Stomach (tissue), 4 donors: ENCODE measurements around the gene CAMKK1.

Source experiments
- EP300 ChIP-seq: sonication (generic); formaldehyde crosslinking; IDR thresholded peaks from one replicate; pipeline ENCODE4 v1.6.1; 2017; ENCODE audit warnings: antibody characterized with exemption
- POLR2A ChIP-seq, 4 donors: fragments of 450-650 bp; IDR thresholded peaks; one replicate each; pipeline ENCODE4 v1.6.1; 2016; ENCODE audit warnings: antibody characterized with exemption in 4 of 4, control low read depth in 2 of 4, mild to moderate bottlenecking in 1 of 4, moderate library complexity in 1 of 4
- TF ChIP-seq, protein P1 (sequence below), 7 experiments: fragments of 450-650 bp in 4 of 7; fragments of 200-600 bp in 3 of 7; sonication (generic) in 3 of 7; IDR thresholded peaks; one replicate each; pipeline ENCODE4 v1.5.1; 2016 to 2019; ENCODE audit warnings: antibody characterized with exemption in 7 of 7, control low read depth in 2 of 7, mild to moderate bottlenecking in 1 of 7

DNA sequence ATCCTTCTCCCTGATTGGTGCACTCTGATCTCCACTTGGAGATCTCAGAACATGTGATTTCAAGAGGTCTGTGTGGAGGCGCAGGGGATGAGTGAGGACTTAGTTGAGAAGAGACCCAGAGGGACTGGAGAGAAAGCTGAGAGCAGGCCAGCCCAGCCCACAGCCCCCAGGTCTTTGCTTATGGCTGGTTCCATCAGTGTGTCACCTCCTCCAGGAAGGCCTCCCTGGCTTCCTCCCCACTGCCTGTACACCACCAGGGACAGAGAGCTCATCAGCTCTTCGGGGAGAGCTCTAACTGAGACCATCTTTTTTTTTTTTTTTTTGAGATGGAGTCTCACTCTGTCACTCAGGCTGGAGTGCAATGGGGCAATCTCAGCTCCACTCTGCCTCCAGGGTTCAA, 20.0 kb upstream of the CAMKK1 start:
- TF ChIP-seq, protein P1, sequence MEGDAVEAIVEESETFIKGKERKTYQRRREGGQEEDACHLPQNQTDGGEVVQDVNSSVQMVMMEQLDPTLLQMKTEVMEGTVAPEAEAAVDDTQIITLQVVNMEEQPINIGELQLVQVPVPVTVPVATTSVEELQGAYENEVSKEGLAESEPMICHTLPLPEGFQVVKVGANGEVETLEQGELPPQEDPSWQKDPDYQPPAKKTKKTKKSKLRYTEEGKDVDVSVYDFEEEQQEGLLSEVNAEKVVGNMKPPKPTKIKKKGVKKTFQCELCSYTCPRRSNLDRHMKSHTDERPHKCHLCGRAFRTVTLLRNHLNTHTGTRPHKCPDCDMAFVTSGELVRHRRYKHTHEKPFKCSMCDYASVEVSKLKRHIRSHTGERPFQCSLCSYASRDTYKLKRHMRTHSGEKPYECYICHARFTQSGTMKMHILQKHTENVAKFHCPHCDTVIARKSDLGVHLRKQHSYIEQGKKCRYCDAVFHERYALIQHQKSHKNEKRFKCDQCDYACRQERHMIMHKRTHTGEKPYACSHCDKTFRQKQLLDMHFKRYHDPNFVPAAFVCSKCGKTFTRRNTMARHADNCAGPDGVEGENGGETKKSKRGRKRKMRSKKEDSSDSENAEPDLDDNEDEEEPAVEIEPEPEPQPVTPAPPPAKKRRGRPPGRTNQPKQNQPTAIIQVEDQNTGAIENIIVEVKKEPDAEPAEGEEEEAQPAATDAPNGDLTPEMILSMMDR (IDR thresholded peaks at IDR 0.05) = no peak
- TF ChIP-seq POLR2A (IDR thresholded peaks at IDR 0.05) (no peak), EP300 (no peak)
